ENCODE measurements around the gene ATP1A4.

Gene ATP1A4

GRCh38 chr1:160220301-160220700 is 68.9 kb downstream of the ATP1A4 start:
- TF ChIP-seq CTCF (conservative IDR thresholded peaks at IDR 0.05; ENCODE audit: control insufficient read depth, insufficient read depth, low read depth, low read length) = no peak
- H3K4me3 ChIP-seq (ENCODE audit: control insufficient read depth, low read depth, low read length) = no peak overlapping the region
- no peak for DNase-seq (ENCODE audit: low read depth)

- TF ChIP-seq CTCF (conservative IDR thresholded peaks at IDR 0.05; ENCODE audit: control insufficient read depth, insufficient read depth, low read depth, low read length) = no peak
- no peak for DNase-seq (ENCODE audit: low read depth)
- H3K4me3 ChIP-seq (ENCODE audit: control insufficient read depth, low read depth, low read length) = no peak overlapping the region
These were observed 69.7 kb downstream of the ATP1A4 start for GRCh38 chr1:160221089-160221488.

- no peak for DNase-seq (ENCODE audit: low read depth)
- no peak for TF ChIP-seq CTCF (conservative IDR thresholded peaks at IDR 0.05; ENCODE audit: control insufficient read depth, insufficient read depth, low read depth, low read length)
- no peak overlapping the region for H3K4me3 ChIP-seq (ENCODE audit: control insufficient read depth, low read depth, low read length)
These were observed 71.1 kb downstream of the ATP1A4 start for GRCh38 chr1:160222546-160222945.

GRCh38 chr1:160224606-160225005 is 73.2 kb downstream of the ATP1A4 start:
- no peak for DNase-seq (ENCODE audit: low read depth)

GRCh38 chr1:160225345-160225744 is 73.9 kb downstream of the ATP1A4 start:
- DNase-seq (ENCODE audit: low read depth) = no peak

More at GRCh38 chr1:160224606-160225005, 73.2 kb downstream of the ATP1A4 start:
- TF ChIP-seq CTCF (conservative IDR thresholded peaks at IDR 0.05; ENCODE audit: control insufficient read depth, insufficient read depth, low read depth, low read length) = no peak
- H3K4me3 ChIP-seq (ENCODE audit: control insufficient read depth, low read depth, low read length) = no peak overlapping the region

GRCh38 chr1:160226623-160227022 is 75.2 kb downstream of the ATP1A4 start:
- no peak overlapping the region for H3K4me3 ChIP-seq (ENCODE audit: control insufficient read depth, low read depth, low read length)
- TF ChIP-seq CTCF (conservative IDR thresholded peaks at IDR 0.05; ENCODE audit: control insufficient read depth, insufficient read depth, low read depth, low read length) = no peak
- DNase-seq (ENCODE audit: low read depth) = no peak

More at GRCh38 chr1:160225345-160225744, 73.9 kb downstream of the ATP1A4 start:
- no peak for TF ChIP-seq CTCF (conservative IDR thresholded peaks at IDR 0.05; ENCODE audit: control insufficient read depth, insufficient read depth, low read depth, low read length)
- H3K4me3 ChIP-seq (ENCODE audit: control insufficient read depth, low read depth, low read length) = no peak overlapping the region

- DNase-seq (ENCODE audit: low read depth) = no peak
- H3K4me3 ChIP-seq (ENCODE audit: control insufficient read depth, low read depth, low read length) = no peak overlapping the region
- no peak for TF ChIP-seq CTCF (conservative IDR thresholded peaks at IDR 0.05; ENCODE audit: control insufficient read depth, insufficient read depth, low read depth, low read length)
These were observed 75.6 kb downstream of the ATP1A4 start for GRCh38 chr1:160227034-160227433.

All from fibroblast of mammary gland (primary cell).